K562 (cell line): Measurements from ENCODE around the gene CRY2. TPM values are rescaled to one million over a fixed set of nuclear protein-coding genes. Genes with fewer than 3 reads are reported as not detected.

Source experiments
- HEY1 ChIP-seq: fragments of 250-450 bp; sonication (Bioruptor Pico); IDR thresholded peaks from 2 replicates; pipeline ENCODE4 v1.5.0; 2020; ENCODE audit warnings: mild to moderate bottlenecking, moderate library complexity, borderline replicate concordance
- HSF4 ChIP-seq: fragments of 250-450 bp; sonication (Bioruptor Pico); IDR thresholded peaks from 2 replicates; pipeline ENCODE4 v2.1.2; 2022; ENCODE audit warnings: mild to moderate bottlenecking, moderate library complexity, borderline replicate concordance
- NFE2 ChIP-seq: IDR thresholded peaks from 2 replicates; pipeline ENCODE4 v1.6.1; 2014; ENCODE audit warnings: antibody characterized with exemption, low read depth
- NFIC ChIP-seq: fragments of 450-650 bp; IDR thresholded peaks from 2 replicates; pipeline ENCODE4 v1.6.1; 2017; ENCODE audit warnings: mild to moderate bottlenecking, inconsistent platforms
- PURB ChIP-seq: sonication (generic); formaldehyde crosslinking; IDR thresholded peaks from 2 replicates; pipeline ENCODE4 v1.9.0; 2021; ENCODE audit warnings: low read depth, mild to moderate bottlenecking, missing genetic modification reagents
- SMARCA5 ChIP-seq: fragments of 450-650 bp; IDR thresholded peaks from 2 replicates; pipeline ENCODE4 v1.6.1; 2016
- TGIF2 ChIP-seq: sonication (generic); formaldehyde crosslinking; IDR thresholded peaks from 2 replicates; pipeline ENCODE4 v1.8.1; 2022; ENCODE audit warnings: mild to moderate bottlenecking, missing genetic modification reagents, moderate library complexity
- ZNF174 ChIP-seq: fragments of 250-450 bp; sonication (Bioruptor Pico); IDR thresholded peaks from 2 replicates; pipeline ENCODE4 v1.4.0; 2020; ENCODE audit warnings: mild to moderate bottlenecking
- ZSCAN32 ChIP-seq: fragments of 450-650 bp; formaldehyde crosslinking; IDR thresholded peaks from 2 replicates; pipeline ENCODE4 v1.4.0; 2020; ENCODE audit warnings: mild to moderate bottlenecking, moderate library complexity
- polyA plus RNA-seq, 8 experiments: library from polyadenylated mRNA; depleted of rRNA in 4 of 8; stranded (reverse) in 5 of 8; unstranded in 3 of 8; fragments of >200 nt; fragmentation: Nextera tagmentation in 2 of 8; fragmentation: Illumina TruSeq in 1 of 8; extraction: Ambion mirVana in 2 of 8; extraction: Trizol in 1 of 8; gene quantifications; 2 replicates each; pipeline versions ENCODE4 v1.2.1 to v1.2.3, GENCODE V29; 2011 to 2014; ENCODE audit warnings: inconsistent platforms in 1 of 8, missing spikeins in 1 of 8
- total RNA-seq, 7 experiments: library from RNA; depleted of rRNA in 6 of 7; stranded (reverse); fragments of >200 nt in 6 of 7; fragmentation: Illumina TruSeq in 2 of 7; extraction: Trizol in 2 of 7; gene quantifications; 2 replicates each; pipeline versions ENCODE4 v1.2.1 to v1.2.3, GENCODE V29; 2011 to 2021; ENCODE audit warnings: low replicate concordance in 1 of 7
- TF ChIP-seq, protein P1 (sequence below), 2 experiments: fragments of 450-650 bp in 1 of 2; sonication (generic) in 1 of 2; formaldehyde crosslinking in 1 of 2; IDR thresholded peaks in 1 of 2; conservative IDR thresholded peaks in 1 of 2; 2 replicates each; pipeline versions ENCODE4 v1.6.1 to v1.8.1; 2016 to 2023; ENCODE audit warnings: mild to moderate bottlenecking in 2 of 2, moderate library complexity in 2 of 2, inconsistent platforms in 1 of 2, missing genetic modification reagents in 1 of 2
- TF ChIP-seq, protein P2 (sequence below): fragments of 450-650 bp; IDR thresholded peaks from 2 replicates; pipeline ENCODE4 v1.6.1; 2016; ENCODE audit warnings: low read depth
- TF ChIP-seq, protein P3 (sequence below): fragments of 250-450 bp; sonication (Bioruptor Pico); IDR thresholded peaks from 2 replicates; pipeline ENCODE4 v1.8.0; 2021; ENCODE audit warnings: moderate library complexity, mild to moderate bottlenecking, inconsistent platforms

CRY2 gene
- total and polyA plus RNA-seq, 9 of the 15 experiments (the other 6 are each of a cell fraction or from before 2014, with no cell fraction given), result 2.3 to 23.9 (median 14.8) TPM

DNA sequence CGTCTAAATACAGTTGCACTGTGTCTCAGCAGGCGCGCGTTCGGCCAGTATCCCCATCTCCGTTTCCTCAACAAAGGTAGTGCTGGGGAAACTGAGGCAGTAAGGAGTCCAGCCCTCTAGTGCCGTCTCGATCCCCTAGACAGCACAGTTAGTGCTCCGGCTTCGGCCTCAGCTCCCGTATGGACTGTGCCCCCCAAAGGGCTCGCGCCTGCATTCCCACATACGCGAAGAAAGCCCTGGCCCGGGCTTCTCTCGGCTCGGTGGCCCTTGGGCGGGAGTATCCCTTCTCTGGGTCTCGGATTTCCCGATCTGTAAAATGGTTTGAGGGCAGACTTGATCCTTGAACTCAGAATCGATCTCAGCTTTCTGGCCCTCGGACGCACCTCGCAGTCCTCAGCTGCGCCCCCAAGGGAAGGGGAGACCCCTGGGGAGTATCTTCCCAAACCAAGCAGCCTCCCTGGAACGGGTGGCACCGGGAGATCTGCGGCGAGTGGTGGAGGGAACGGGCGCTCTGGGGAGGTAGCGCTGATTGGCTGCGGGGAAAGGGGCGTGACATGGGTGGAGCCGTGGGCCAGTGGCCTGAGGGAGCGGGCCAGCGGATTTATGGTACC is 71.2 kb downstream of the CRY2 start (continued):
- TF ChIP-seq HEY1 (CRISPR knock-in tag), result no peak
- no peak for TF ChIP-seq ZNF174 (CRISPR knock-in tag)
- no peak for TF ChIP-seq NFIC
- no peak for TF ChIP-seq SMARCA5
- TF ChIP-seq NFE2, result no peak
- TF ChIP-seq, protein P1, sequence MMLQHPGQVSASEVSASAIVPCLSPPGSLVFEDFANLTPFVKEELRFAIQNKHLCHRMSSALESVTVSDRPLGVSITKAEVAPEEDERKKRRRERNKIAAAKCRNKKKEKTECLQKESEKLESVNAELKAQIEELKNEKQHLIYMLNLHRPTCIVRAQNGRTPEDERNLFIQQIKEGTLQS (IDR thresholded peaks at IDR 0.05), result no peak
- TF ChIP-seq, protein P1 (CRISPR knock-in tag; conservative IDR thresholded peaks at IDR 0.05), result no peak
- no peak for TF ChIP-seq ZSCAN32 (CRISPR knock-in tag)
- TF ChIP-seq HSF4 (CRISPR knock-in tag), result no peak
- TF ChIP-seq, protein P2, sequence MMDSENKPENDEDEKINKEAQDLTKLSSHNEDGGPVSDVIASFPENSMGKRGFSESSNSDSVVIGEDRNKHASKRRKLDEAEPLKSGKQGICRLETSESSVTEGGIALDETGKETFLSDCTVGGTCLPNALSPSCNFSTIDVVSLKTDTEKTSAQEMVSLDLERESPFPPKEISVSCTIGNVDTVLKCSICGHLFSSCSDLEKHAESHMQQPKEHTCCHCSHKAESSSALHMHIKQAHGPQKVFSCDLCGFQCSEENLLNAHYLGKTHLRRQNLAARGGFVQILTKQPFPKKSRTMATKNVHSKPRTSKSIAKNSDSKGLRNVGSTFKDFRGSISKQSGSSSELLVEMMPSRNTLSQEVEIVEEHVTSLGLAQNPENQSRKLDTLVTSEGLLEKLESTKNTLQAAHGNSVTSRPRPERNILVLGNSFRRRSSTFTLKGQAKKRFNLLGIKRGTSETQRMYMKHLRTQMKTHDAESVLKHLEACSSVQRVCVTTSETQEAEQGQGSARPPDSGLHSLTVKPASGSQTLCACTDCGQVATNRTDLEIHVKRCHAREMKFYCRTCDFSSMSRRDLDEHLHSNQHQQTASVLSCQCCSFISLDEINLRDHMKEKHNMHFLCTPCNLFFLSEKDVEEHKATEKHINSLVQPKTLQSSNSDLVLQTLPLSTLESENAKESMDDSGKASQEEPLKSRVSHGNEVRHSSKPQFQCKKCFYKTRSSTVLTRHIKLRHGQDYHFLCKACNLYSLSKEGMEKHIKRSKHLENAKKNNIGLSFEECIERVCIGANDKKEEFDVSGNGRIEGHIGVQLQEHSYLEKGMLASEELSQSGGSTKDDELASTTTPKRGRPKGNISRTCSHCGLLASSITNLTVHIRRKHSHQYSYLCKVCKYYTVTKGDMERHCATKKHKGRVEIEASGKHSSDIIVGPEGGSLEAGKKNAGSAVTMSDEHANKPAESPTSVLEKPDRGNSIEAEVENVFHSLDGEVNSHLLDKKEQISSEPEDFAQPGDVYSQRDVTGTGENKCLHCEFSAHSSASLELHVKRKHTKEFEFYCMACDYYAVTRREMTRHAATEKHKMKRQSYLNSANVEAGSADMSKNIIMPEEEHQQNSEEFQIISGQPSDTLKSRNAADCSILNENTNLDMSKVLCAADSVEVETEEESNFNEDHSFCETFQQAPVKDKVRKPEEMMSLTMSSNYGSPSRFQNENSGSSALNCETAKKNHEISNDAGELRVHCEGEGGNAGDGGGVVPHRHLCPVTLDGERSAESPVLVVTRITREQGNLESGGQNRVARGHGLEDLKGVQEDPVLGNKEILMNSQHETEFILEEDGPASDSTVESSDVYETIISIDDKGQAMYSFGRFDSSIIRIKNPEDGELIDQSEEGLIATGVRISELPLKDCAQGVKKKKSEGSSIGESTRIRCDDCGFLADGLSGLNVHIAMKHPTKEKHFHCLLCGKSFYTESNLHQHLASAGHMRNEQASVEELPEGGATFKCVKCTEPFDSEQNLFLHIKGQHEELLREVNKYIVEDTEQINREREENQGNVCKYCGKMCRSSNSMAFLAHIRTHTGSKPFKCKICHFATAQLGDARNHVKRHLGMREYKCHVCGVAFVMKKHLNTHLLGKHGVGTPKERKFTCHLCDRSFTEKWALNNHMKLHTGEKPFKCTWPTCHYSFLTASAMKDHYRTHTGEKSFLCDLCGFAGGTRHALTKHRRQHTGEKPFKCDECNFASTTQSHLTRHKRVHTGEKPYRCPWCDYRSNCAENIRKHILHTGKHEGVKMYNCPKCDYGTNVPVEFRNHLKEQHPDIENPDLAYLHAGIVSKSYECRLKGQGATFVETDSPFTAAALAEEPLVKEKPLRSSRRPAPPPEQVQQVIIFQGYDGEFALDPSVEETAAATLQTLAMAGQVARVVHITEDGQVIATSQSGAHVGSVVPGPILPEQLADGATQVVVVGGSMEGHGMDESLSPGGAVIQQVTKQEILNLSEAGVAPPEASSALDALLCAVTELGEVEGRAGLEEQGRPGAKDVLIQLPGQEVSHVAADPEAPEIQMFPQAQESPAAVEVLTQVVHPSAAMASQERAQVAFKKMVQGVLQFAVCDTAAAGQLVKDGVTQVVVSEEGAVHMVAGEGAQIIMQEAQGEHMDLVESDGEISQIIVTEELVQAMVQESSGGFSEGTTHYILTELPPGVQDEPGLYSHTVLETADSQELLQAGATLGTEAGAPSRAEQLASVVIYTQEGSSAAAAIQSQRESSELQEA, result no peak
- TF ChIP-seq, protein P3, sequence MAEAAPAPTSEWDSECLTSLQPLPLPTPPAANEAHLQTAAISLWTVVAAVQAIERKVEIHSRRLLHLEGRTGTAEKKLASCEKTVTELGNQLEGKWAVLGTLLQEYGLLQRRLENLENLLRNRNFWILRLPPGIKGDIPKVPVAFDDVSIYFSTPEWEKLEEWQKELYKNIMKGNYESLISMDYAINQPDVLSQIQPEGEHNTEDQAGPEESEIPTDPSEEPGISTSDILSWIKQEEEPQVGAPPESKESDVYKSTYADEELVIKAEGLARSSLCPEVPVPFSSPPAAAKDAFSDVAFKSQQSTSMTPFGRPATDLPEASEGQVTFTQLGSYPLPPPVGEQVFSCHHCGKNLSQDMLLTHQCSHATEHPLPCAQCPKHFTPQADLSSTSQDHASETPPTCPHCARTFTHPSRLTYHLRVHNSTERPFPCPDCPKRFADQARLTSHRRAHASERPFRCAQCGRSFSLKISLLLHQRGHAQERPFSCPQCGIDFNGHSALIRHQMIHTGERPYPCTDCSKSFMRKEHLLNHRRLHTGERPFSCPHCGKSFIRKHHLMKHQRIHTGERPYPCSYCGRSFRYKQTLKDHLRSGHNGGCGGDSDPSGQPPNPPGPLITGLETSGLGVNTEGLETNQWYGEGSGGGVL (CRISPR knock-in tag), result no peak
- no peak for TF ChIP-seq PURB (CRISPR knock-in tag)
- TF ChIP-seq TGIF2 (CRISPR knock-in tag), result no peak
